HG02885 (cell line): ENCODE data around the gene CTDSPL.

Experiments
- ATAC-seq: cut with Tn5 transposase; IDR thresholded peaks from one replicate; pipeline ENCODE4 v1.9.1; 2021; ENCODE audit warnings: mild to moderate bottlenecking; ENCODE audit not compliant: unreplicated experiment, poor library complexity

Gene CTDSPL

DNA sequence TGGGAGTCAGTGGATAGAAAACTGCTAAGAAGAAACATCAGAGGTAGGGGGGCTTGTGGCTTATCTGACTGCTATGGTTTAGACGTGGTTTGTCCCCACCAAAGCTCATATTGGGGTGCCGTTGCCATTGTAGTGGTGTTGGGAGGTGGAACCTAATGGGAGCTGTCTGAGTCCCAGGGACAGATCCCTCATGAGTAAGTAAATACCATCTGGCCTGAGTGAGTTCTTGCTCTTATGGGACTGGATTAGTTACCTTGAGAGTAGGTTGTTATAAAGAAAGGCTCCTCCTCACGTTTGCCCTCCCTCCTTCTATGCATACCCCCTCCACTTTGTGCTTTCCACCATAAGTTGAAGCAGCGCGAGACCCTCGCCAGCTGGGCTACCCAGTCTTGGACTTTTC is 75.5 kb downstream of the CTDSPL start:
- no peak for ATAC-seq

DNA sequence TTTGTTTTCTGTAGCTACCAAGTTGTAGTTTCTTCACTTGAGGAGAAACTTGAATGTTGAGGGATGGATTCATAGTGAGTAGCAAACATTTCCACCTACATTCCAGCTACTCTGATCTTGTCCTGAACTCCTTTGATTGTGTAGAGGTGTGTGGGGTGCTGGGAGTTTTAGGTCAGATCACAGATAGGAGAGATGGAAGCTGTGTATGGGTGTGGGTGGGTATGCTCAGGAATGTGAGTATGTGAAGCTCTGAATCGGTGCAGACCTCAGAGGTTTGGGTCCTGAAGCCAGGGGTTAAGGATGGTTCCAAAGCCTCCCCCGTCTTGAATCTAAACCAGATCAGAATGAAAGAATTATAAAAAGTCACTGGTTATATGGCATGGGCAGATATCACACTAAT is 76.3 kb downstream of the CTDSPL start:
- no peak for ATAC-seq

DNA sequence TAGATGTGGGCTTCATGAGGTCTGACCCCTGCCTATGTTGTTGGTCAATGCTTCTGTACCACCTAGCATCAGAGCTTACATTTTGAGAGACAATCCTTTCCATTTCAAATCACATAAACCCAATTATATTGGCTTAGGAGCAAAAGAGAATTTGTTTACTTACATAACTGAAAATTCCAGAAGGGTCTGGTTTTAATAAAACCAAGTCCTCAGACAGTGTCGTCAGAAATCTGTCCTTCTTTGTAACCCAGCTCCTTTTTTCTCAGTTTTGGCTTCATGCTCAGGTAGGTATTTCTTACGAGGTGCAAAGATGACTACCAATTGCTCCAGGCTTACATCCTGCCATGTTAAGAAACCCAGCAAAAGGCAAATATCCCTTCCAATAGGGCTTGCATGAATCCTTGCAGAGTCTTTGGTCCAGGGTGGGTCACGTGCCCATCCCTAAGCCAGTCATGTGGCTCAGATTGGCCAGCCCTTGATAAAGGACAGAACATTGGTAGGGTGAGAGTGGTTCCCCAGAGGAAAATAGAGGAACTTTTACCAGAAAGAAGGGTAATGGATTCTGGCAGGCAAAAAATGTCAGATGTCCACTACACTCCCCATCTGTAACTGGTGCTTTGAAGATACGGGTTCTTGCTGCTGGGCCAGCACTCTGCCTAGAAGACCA is 78.7 kb downstream of the CTDSPL start:
- ATAC-seq, result no peak

DNA sequence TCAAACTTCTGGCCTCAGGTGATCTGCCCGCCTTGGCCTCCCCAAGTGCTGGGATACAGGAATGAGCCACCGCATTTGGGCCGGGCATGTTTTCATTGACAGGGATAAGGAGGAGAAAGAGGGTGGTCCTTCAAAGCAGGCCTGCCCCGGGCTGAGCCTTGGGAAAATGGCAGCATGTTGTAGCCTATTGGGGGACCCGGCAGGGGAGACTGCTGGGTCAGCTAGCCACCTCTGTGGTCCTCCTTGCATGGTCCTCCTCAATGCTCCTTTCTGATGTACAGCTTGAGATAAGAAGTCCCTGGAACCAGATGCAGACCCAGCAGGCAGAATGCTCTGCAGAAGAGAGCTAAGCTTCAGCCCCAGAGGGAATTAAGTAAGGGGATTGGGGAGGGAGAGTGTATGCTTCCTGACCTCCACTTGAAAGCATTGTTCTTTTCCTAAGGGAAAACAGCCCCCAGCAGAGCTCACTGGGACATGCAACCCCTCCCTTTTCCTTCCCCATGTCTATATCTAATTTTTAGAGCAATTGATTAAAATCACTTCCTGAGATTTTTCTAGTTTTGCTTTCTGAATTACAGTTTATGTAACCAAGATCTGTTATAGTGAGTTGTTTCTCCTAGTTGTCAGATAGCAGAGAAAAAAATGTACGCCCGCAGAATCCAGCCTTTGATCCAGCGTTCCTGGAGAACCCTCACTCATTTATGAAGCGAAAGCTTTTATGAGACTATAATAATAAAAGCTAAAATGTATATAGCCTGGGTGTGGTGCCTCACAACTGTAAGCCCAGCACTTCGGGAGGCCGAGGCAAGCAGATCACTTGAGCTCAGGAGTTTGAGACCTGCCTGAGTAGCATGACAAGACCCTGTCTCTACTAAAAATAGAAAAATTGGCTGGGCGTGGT is 80.2 kb downstream of the CTDSPL start:
- no peak for ATAC-seq

DNA sequence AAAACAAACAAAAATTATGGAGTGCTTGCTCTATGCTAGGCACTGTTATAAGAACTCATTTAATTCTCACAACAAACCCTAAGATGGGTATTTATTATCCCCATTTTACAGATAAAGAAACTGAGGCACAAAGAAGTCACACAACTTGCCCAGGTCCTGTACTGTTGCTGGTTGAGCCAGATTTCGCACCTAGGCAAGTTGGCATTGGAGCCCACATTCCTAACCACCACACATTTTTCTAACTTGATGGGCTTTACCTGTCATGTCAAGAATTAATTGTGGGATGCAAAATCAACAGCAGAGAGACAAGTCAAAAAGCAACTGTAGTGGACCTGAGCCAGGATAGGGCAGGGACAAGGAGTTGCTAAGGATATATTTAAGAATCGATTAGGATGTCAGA is 81.0 kb downstream of the CTDSPL start:
- ATAC-seq, result no peak

DNA sequence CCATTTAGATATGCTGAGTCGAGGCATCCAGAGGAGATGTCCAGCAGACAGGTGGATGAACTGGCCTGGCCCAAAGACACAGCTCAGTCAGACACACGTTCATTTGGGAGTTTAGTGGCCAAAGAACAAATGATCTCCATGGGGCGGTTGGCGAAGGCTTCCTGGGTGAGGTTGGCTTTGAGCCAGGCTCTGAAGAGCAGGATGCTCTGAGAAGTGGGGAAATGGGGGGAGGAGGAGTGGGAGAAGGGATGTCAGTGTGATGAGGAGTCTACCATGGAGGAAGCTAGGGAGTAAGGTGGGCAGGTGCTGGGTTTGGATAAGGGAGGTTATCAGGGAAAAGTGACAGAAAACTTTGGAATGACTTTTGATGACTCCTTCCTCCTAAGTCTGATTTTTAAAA is 81.4 kb downstream of the CTDSPL start:
- ATAC-seq, result no peak

DNA sequence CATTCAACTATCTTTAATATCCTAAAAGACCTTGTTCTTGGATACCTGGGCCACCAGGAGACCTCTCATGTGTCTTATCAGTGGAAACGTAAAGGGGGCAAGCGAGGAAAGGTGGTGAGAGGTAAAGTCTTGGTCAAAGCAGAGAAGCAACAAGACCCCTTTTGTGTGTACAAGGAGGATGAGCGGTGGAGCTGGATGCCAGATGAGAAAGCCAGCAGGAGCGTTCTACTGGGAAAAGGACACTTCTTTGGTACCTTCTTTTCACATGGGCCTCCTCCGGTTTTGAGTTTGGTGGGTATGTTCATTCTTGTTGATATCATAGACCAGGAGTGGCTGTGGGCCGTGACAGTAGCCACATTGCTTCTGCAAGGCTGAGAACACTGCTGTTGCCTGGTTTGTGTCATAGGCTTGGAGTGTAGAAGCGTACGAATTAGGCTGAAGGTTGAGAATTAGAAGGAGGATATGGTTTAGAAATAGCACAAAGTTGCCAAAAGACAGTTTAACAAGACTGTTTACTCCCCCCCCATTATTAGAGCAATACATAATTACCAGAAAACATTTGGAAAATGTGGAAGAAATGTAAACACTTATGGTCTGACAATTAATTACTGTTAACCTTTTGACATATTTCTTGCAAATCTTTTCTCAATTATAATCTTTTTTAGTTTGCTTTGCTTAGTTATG is 82.1 kb downstream of the CTDSPL start:
- no peak for ATAC-seq

DNA sequence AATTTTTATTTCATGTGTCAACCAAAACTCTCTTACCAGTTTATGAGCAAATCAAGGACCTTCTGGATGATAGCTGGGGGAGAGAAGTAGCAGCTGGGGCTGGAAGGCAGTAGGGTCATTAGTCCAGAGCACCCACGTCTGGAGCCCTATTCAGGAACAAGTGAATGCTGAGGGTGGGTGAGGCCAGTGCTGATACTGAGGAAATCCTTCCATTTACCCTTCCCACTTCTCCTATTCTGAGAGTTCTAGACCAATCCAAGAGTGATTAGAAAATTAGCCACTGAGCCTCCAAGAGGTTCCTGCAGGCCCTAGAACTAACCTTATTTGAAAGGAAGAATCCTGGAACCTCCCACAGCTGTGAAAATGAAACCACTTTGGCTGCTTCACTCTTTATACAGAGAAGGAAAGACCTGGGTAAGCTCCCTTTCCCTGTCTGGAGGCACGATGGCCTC is 82.7 kb downstream of the CTDSPL start:
- no peak for ATAC-seq

DNA sequence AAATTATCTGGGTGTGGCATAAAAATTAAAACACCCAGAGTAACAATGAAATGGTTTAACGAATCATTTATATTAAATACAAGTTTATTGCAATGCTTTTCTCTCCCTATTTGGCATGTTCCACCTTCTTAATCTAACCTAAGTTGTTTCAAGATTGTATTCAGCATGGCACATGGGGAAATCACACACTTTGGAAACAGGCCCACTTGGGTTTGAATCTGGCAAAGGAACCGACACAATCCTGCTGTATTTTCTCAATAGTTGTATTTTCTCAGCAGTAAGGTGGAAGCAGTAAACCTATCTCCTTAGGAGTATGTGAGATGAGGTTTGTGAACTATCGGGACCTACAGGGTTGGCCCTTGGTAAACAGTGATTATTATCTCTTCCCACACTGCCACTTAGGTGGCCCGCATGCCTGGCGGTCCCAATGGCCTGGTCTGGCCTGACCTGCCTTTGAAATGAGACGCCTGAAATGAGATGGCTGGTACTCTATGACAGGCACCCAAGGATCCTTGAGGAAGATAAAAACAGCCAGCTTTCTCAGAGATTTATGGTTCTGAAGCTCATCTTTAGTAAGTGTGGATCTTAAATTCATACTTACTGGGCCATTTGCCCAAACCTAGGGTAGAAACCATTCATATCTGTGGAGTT is 83.6 kb downstream of the CTDSPL start:
- ATAC-seq, result no peak

DNA sequence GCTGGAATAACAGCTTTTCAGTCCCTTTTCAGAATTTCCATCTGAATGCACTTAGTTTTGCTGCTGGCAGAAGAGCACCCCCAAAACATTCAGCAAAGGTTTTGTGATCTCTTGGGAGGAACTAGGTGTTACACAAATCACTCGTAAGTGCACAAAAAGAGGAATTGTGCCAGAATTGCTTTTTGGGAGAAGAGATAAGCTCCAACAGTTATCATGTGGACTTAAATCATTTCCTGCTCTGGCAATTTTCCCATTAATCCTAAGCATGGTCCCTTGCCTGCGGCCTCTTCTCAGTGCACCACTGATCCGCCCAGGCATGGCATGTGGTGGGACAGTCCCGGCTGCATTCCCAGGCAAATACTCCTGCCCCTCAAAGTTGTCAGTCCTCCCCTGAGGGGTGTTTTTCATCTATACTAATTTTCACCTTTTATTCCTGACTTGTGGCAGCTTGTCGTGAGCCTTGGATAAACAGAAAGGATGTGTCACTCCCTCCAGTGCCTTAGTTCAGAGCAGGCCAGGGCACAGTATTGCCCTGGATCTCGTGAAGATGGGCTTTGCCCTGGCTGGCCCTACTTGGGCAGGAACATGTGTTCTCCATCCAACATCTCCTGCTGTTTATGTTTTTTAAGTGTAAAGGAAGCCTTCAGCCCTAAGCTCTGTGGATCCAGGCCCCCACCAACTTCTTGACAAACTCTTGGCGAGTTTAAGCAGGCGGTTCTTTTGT is 84.3 kb downstream of the CTDSPL start:
- no peak for ATAC-seq

DNA sequence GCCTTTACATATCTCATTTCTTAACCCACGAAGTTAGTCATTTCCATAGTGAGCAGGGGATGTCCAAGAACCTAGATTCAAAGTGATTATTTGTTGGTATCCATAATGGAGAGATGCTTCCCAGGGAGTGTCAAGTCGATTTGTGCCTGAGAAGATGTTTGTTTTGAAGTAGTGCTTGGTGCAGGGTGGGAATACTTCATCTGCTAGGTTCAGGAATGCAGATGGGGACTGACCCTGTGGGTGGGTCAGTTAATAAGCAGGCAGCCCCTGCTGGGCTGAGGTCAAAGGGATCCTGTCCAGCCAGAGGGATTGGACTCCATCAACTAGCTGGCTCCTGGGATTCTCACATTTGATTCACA is 84.8 kb downstream of the CTDSPL start:
- ATAC-seq, result no peak

DNA sequence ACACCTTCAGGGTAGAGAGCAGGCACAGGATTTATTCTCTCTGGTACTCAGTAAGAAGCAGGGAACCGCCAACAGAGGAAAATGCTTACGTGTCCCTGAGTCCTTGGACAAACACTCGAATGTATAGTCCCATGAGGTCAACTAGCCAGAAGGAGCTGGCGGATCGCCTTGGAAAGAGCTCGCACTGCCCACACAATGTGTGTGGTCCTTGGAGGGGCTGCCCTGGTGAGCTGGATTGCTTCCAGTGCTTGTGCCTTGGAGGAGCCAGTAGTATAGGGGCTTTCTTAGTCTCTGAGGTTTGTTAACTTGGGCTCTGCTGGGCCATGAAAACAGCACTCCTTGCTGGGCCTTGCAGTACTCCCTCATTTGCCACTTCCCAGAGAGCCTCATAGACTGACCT is 88.2 kb downstream of the CTDSPL start:
- ATAC-seq, result no peak

DNA sequence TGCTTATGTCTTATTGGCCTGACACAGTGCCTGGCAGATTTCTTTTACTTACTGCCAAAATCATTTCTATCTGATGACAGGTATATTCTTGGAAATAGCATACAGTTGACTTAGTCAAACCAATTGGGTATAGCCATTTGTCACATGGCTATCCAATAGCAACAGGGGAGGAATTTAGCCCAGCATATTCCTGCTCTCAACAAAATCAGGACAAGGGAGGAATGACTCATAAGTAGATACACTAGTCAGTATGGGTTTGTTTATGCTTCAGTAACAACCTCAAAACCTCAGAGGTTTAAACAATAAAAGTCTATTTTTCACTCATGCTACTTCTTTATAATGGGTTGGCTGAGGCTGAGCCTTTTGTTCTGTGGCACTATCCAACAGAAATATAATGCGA is 90.9 kb downstream of the CTDSPL start:
- no peak for ATAC-seq

DNA sequence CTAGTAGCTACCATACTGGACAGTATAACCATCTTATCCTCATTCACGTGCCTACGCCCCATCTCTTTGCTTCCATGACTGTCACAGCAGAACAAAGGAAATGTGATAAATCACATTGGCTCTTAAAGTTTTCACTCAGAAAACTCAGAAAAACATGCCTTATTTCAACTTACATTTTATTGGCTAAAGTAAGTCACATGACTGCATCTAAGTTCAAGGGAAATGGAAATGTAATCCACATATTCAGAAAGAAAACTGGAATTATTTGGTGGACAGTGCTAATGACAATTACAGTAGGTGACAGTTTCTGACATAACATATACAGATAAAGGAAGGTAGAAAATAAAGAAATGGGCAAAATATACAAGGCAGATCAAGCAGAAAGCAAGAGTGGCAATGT is 91.5 kb downstream of the CTDSPL start:
- ATAC-seq, result no peak

DNA sequence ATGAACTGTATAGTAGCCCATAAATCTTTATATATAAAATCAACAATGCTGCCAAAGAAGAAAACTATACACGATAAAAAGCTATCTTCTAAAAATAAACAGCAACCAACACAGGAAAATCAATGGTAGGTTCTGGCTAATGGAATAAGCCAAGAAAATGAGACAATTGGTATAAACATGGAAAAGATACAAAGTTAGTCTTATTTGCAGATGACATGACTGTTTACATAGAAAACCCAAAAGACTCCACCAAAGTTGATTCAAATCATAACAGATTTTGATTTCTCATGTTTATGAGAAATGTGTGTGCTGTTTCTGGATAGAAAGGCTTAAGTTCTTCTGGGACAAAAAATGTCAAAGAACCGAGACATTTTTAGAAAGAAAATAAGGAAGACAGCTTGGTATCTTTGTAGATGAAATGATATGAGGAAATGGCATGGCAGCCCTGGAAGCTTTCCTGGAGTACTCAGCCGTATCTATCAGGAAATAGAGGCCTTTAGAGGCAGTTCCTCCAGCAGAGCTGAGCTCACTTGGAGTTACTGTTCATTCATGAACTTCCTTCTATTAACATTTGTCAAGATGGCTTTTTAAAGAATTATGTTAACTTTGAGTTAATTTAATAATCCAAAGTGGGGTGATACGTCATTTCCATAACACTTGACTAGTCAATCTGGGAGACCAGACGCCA is 92.2 kb downstream of the CTDSPL start:
- no peak for ATAC-seq

DNA sequence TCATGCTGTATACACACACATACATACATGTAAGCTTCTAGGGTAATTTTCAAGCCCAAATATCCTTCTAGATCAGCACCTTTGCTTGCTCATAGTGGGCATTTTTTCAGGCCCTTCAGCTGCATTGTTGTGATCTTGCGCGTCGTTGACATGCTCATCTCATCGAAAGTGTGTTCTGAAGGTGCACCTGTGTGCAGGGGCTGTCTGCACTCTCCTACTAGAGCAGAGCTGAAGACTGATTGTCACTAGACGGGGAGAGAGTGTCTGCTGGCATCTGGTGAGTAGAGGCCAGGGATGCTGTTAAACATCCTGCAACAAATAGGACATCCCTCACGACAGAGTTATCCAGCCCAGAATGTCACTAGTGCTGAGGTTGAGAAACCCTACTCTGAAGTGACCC is 93.2 kb downstream of the CTDSPL start:
- no peak for ATAC-seq

DNA sequence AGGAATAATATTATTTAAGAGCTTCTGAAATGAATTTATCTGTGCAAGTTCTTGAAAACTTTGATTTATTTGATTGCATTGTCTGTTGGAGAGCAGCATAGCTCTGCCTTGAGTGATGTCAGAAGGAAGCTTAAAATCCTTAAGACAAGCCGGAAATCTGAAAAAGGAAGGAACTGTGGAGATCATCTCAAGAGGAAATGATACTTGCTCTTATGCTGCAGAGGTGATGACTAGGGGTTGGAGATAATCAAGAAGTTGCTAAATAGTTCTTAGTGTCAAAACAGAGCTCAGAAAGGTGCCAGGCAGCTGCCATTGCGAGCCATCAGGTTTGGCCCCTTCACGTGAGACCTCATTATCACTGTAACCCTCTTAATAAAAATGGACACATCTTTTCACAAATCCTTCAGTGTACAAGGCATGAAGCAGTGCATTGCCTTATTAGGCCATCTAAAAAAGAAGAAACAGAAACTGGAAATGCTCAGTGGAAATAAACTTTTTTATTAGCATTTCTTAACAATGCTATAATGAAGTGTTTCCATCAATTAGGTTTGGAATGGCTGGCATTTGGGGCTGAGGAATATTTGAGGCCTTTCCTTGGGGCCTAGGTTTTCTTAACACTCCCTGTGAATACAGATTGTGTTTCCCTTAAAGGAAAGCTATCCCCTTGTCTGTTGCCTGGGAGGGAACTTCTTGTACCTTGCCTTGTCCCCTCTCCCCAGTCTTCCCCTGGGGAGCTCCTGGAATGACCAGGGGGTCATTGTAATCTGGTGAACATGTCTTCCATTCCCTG is 94.4 kb downstream of the CTDSPL start:
- ATAC-seq, result no peak

DNA sequence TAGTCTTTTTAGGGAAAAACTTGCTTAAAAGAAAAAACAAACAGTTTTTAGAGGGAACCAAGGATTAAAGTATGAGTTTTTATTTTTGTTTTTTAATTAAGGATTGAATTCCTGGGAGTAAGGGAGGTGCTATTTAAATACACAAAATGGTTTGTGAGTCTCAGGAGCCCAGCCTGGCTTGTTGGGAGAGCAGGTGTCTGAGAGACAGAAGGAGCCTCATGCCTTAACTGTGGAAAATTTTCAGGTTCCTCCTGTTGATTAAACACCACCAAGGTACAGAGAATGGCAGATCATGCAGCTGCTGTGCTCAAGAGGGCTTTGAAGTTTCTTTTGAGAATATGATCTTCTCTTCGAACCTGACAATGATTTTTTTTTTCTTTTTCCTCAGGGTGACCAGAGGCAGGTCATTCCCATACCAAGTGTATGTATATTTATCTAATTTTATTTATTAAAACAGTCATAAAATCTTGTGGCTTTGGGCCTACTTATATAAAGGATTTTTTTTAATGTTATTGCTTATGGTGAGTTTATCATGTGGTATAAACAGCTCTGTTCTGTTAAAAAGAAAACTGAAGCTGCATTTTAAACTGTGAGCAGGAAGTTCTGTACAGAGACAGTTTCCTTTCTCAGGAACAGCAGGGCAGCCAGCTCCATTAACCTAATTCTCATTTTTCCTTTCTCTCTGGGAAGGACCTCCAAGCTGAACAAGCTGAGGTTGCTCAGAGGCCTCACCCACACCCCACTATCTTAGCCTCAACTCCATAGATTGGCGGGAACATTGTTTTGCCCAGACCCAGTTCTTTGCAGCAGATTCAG is 95.3 kb downstream of the CTDSPL start:
- ATAC-seq, result no peak
